CD14-positive monocyte (primary cell): Measurements from ENCODE around the gene SYNJ2. TPM values are rescaled to one million over a fixed set of nuclear protein-coding genes. Genes with fewer than 3 reads are reported as not detected.
A peak's percentile ranks its signal among the peaks of the same experiment; 100 is the strongest.

Experiments used
- DNase-seq, 3 donors: peaks; one replicate each; pipeline ENCODE4 v3.0.0-alpha.2; 2011 to 2022
- H2AFZ ChIP-seq: 2 replicates; pipeline ENCODE4 v1.6.0; 2012; ENCODE audit warnings: mild to moderate bottlenecking, low read depth, low read length, inconsistent platforms; ENCODE audit not compliant: insufficient read depth, poor library complexity, severe bottlenecking
- H3K27ac ChIP-seq, 2 donors: 1 replicate in 1 of 2; 2 replicates in 1 of 2; pipeline ENCODE4 v1.5.1; 2012 to 2013; ENCODE audit warnings: low read length in 2 of 2, control low read depth in 1 of 2, inconsistent platforms in 1 of 2, low read depth in 1 of 2, mild to moderate bottlenecking in 1 of 2
- H3K27me3 ChIP-seq, 2 donors: one replicate each; pipeline versions ENCODE4 v1.6.0 to v1.6.1; 2011 to 2013; ENCODE audit warnings: low read length in 2 of 2; ENCODE audit not compliant: control insufficient read depth in 2 of 2, insufficient read depth in 2 of 2
- H3K36me3 ChIP-seq, 2 donors: replicated peaks in 1 of 2; 1 replicate in 1 of 2; 2 replicates in 1 of 2; pipeline versions ENCODE4 v1.5.1 to v1.6.1; 2012 to 2013; ENCODE audit warnings: low read length in 2 of 2, control low read depth in 1 of 2, inconsistent platforms in 1 of 2, mild to moderate bottlenecking in 1 of 2; ENCODE audit not compliant: insufficient read depth in 2 of 2, control insufficient read depth in 1 of 2
- H3K4me1 ChIP-seq, 2 donors: 1 replicate in 1 of 2; 2 replicates in 1 of 2; pipeline versions ENCODE4 v1.5.1 to v1.6.1; 2012 to 2013; ENCODE audit warnings: low read length in 2 of 2, control low read depth in 1 of 2, inconsistent platforms in 1 of 2, mild to moderate bottlenecking in 1 of 2, moderate library complexity in 1 of 2; ENCODE audit not compliant: insufficient read depth in 2 of 2, control insufficient read depth in 1 of 2
- H3K4me2 ChIP-seq: replicated peaks from 2 replicates; pipeline ENCODE3; 2012; ENCODE audit warnings: low read length, moderate library complexity, mild to moderate bottlenecking; ENCODE audit not compliant: poor library complexity, severe bottlenecking; ENCODE audit errors: extremely low read depth
- H3K4me3 ChIP-seq, 3 experiments: fragments of 200-600 bp in 1 of 3; sonication (generic) in 1 of 3; replicated peaks in 1 of 3; 1 replicate in 2 of 3; 2 replicates in 1 of 3; pipeline ENCODE4 v1.5.1; 2011 to 2013; ENCODE audit warnings: low read length in 3 of 3, mild to moderate bottlenecking in 3 of 3, control low read depth in 2 of 3, low read depth in 2 of 3, inconsistent platforms in 1 of 3, moderate library complexity in 1 of 3
- H3K79me2 ChIP-seq: 2 replicates; pipeline ENCODE4 v1.6.0; 2012; ENCODE audit warnings: mild to moderate bottlenecking, control low read depth, inconsistent platforms, low read length, moderate library complexity; ENCODE audit not compliant: insufficient read depth
- H3K9ac ChIP-seq: 2 replicates; pipeline ENCODE4 v1.6.0; 2017; ENCODE audit warnings: low read length, mild to moderate bottlenecking; ENCODE audit not compliant: insufficient read depth, poor library complexity, severe bottlenecking
- H3K9me3 ChIP-seq, 2 donors: replicated peaks in 1 of 2; 1 replicate in 1 of 2; 2 replicates in 1 of 2; pipeline versions ENCODE4 v1.5.1 to v1.6.1; 2012 to 2013; ENCODE audit warnings: low read length in 2 of 2, control low read depth in 1 of 2; ENCODE audit not compliant: control insufficient read depth in 1 of 2, insufficient read depth in 1 of 2
- H4K20me1 ChIP-seq: 2 replicates; pipeline ENCODE4 v1.6.0; 2012; ENCODE audit warnings: mild to moderate bottlenecking, low read length, control low read depth, moderate library complexity; ENCODE audit not compliant: insufficient read depth
- H3K27ac Mint-ChIP-seq, 7 donors: one replicate each; pipeline ENCODE4 v1.8.0; 2020; ENCODE audit warnings: mild to moderate bottlenecking in 7 of 7, mixed read lengths in 7 of 7, moderate library complexity in 6 of 7, inconsistent platforms in 2 of 7
- H3K27me3 Mint-ChIP-seq, 3 donors: one replicate each; pipeline ENCODE4 v1.8.0; 2021 to 2022; ENCODE audit warnings: low read depth in 3 of 3, mild to moderate bottlenecking in 3 of 3, mixed read lengths in 3 of 3, moderate library complexity in 3 of 3, inconsistent platforms in 1 of 3
- H3K36me3 Mint-ChIP-seq, 2 donors: one replicate each; pipeline ENCODE4 v1.8.0; 2020; ENCODE audit warnings: mixed read lengths in 2 of 2, inconsistent platforms in 1 of 2, mild to moderate bottlenecking in 1 of 2
- H3K4me1 Mint-ChIP-seq: one replicate; pipeline ENCODE4 v1.8.0; 2020; ENCODE audit warnings: mild to moderate bottlenecking, mixed read lengths
- H3K4me3 Mint-ChIP-seq, 2 donors: one replicate each; pipeline ENCODE4 v1.8.0; 2020; ENCODE audit warnings: mild to moderate bottlenecking in 2 of 2, mixed read lengths in 2 of 2, moderate library complexity in 1 of 2
- H3K9me3 Mint-ChIP-seq, 7 donors: one replicate each; pipeline ENCODE4 v1.8.0; 2020 to 2022; ENCODE audit warnings: mixed read lengths in 7 of 7, mild to moderate bottlenecking in 6 of 7, moderate library complexity in 6 of 7, inconsistent platforms in 2 of 7
- CTCF ChIP-seq: fragments of 200-600 bp; IDR thresholded peaks from one replicate; pipeline ENCODE4 v1.8.0; 2022; ENCODE audit warnings: antibody characterized with exemption, mild to moderate bottlenecking
- WGBS: methylation state at CpG from one replicate; pipeline ENCODE4 v1.1.5; 2013; ENCODE audit warnings: missing lambda C conversion rate; ENCODE audit not compliant: insufficient coverage; 5-methylcytosine and 5-hydroxymethylcytosine counted together
- intact Hi-C, 2 donors: fragments of 100-400 bp; cut with micrococcal nuclease; formaldehyde crosslinking; loops; one replicate each; pipeline versions ENCODE4 v1.15.0 to v1.15.1; 2023
- polyA plus RNA-seq, 3 donors: library from polyadenylated mRNA; depleted of rRNA in 1 of 3; unstranded in 2 of 3; stranded (reverse) in 1 of 3; fragments of 300-500 nt in 2 of 3; fragments of >200 nt in 1 of 3; fragmentation: Illumina TruSeq in 2 of 3; gene quantifications; 1 replicate in 2 of 3; 2 replicates in 1 of 3; pipeline ENCODE4 v1.2.3, GENCODE V29; 2012 to 2021

Gene SYNJ2
- polyA plus RNA-seq, 3 donors = 0.82 to 2.0 (median 1.6) TPM

DNA sequence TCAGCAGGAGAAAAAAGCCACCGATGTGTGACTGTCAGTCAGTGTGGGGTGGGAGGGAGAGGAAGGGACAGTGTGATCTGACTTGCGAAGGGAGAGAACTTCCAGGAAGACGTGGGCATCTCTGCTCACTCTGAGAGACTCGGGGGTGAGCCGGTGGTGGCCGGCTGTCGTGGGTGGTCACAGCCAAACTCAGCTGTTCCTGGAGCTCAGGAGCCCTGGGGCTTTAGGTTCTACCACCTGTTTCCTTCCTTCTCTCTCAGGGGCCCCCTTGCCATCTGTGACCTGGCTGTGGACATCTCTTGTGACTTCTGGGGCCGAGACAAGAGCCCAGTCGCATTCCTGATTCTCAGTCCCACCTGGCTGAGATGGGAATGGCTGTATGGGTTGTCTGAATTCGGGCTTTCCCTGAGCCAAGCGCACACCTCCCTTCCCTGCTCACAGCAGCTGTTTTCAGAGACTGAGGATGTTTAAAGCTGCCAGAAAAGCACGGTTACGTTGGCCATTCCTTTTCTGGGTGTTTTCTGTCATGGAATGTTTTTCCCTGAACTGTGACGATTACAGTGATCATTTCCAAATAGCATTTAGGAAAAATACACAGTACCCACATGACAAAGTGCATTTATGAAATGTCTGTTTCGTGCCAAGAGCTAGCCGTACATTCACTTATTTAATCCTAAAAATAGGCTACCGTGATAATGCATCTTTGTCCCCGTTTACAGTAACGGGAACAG is 36.5 kb downstream of the SYNJ2 start:
- DNase-seq = no peak
- Histone ChIP-seq H3K4me1 (peaks cover 0 to 2% of the 10 kb centered on the region in 2 donors), H3K4me2 (no peak overlapping the region), H3K27me3 (no peaks in the 10 kb centered on the region), H3K79me2 (no peaks in the 10 kb centered on the region), H2AFZ (no peak overlapping the region), H3K4me3 (no peak overlapping the region), H3K27ac (no peak overlapping the region), H4K20me1 (no peaks in the 10 kb centered on the region), H3K9me3 (no peaks in the 10 kb centered on the region), H3K9ac (no peak overlapping the region), H3K36me3 (no peaks in the 10 kb centered on the region)
- peaks cover 0 to 3% (median 0%) of the 10 kb centered on the region in 7 donors for H3K9me3 Mint-ChIP-seq
- intact Hi-C loops = no loop called here
- H3K4me1 Mint-ChIP-seq = peaks cover 9% of the 10 kb centered on the region
- H3K4me3 Mint-ChIP-seq = no peak overlapping the region
- WGBS = 74% methylated on average over 7 of the region's 19 CpGs
- H3K36me3 Mint-ChIP-seq = peaks cover 3 to 7% of the 10 kb centered on the region in 2 donors
- H3K27ac Mint-ChIP-seq = no peak overlapping the region
- no peak for TF ChIP-seq CTCF
- H3K27me3 Mint-ChIP-seq = peaks cover 0 to 2% (median 0%) of the 10 kb centered on the region in 3 donors

GRCh38 chr6:158018851-158019361 is 37.2 kb downstream of the SYNJ2 start:
- no peak overlapping the region for H3K4me3 ChIP-seq
- no peaks in the 10 kb centered on the region for H3K27me3 ChIP-seq
- no peak for DNase-seq
- H3K4me3 Mint-ChIP-seq = no peak overlapping the region
- no peak overlapping the region for H3K4me2 ChIP-seq
- H3K9me3 ChIP-seq = no peaks in the 10 kb centered on the region
- WGBS = 94% methylated on average over 15 of the region's 15 CpGs
- H3K9ac ChIP-seq = no peak overlapping the region
- H3K36me3 ChIP-seq = no peaks in the 10 kb centered on the region
- no peak overlapping the region for H2AFZ ChIP-seq
- no peak for TF ChIP-seq CTCF
- peaks cover 0 to 4% (median 0%) of the 10 kb centered on the region in 7 donors for H3K9me3 Mint-ChIP-seq
- H3K4me1 ChIP-seq = peaks cover 0 to 6% of the 10 kb centered on the region in 2 donors
- H4K20me1 ChIP-seq = no peaks in the 10 kb centered on the region
- no peaks in the 10 kb centered on the region for H3K79me2 ChIP-seq
- peaks cover 0 to 2% (median 0%) of the 10 kb centered on the region in 3 donors for H3K27me3 Mint-ChIP-seq
- H3K36me3 Mint-ChIP-seq = peaks cover 3 to 7% of the 10 kb centered on the region in 2 donors
- H3K27ac Mint-ChIP-seq = peak overlapping the region in 1 of 7 donors; percentile 12
- peaks cover 9% of the 10 kb centered on the region for H3K4me1 Mint-ChIP-seq
- no peak overlapping the region for H3K27ac ChIP-seq
- intact Hi-C loops = no loop called here
